Stimulated activated CD8-positive, alpha-beta memory T cell treated with anti-CD3 and anti-CD28 coated beads, Interleukin-4, amount 100 ng/mL, for 48 hours (primary cell): ENCODE data around the gene JAK1.
A peak's percentile ranks its signal among the peaks of the same experiment; 100 is the strongest.
"Not testable (repeated sequence)": the region's sequence is repeated elsewhere in the genome, so short reads cannot be mapped to it uniquely, and the experiment has no call there.

Source experiments
- DNase-seq: peaks from one replicate; pipeline ENCODE4 v3.0.0-alpha.2; 2020

Gene JAK1

DNA sequence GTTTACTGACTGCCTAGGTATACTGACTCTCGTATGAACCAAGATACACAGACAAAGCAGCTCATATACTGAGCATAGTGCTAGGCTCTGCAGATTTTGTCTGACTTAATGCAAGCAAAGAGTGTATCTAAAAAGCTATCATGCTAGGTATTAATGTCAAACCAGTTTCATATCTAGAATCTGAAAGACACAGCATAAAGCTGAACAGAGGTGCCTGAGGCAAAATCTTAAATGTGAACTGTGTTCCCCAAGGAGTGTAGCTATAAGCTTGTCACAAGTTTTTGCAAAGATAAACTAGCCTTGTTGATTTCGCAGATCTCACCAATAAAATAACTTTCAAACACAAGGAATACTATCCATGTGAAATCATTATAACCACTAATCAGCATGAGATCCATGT lies 18.1 kb downstream of the JAK1 start:
- no peak for DNase-seq

DNA sequence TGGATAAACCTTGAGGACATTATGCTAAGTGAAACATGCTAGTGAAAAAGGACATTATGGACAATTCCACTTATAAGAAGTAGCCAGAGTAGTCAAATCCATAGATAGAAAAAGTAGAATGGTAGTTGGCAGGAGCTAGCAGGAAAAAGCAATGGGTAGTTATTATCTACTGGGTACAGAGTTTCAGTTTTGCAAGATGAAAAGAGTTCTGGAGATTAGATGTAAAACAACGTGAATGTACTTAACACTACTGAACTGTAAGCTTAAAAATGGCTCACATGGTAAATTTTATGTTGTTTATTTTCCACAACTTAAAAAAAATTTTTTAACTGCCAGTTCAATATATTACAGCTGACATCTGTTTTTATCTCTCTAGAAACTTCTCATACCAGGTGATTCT lies 19.4 kb downstream of the JAK1 start:
- no peak for DNase-seq

DNA sequence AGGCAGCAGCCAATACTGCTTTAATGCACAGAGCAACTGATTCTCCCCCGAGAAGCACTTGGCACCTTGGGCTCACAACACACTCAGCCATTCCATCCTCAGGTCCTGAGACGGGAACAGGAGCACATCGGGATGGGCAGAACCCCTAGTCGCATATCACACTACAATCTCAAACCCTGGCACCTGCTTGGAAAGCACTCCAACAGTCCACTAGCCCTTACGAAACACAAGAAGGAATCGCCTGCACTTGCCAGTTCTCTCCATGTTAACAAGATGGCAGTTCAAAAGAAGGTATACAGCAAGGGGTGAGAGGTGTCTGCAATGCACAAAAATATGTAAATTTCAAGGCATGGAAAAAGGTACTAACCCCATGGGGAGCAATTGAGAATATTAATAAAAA lies 21.4 kb downstream of the JAK1 start:
- no peak for DNase-seq

DNA sequence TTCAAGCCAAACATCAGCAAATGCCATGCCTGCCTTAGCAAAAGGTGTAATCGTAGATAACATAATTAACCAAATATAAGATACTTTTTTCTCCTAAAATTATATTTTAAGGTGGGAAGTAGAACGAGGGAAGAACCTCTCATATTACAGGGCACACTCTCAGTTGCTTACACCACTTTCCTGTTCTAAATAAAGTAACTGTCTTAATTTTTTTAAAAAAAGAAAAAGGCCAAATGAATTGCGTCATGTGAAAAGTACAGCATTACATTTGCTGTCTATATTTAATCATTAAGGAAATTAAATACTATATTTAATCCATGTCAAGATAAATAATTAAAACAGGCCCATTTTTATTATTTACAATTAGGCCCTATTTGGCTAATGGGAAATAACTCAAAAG lies 23.7 kb downstream of the JAK1 start:
- DNase-seq = no peak

DNA sequence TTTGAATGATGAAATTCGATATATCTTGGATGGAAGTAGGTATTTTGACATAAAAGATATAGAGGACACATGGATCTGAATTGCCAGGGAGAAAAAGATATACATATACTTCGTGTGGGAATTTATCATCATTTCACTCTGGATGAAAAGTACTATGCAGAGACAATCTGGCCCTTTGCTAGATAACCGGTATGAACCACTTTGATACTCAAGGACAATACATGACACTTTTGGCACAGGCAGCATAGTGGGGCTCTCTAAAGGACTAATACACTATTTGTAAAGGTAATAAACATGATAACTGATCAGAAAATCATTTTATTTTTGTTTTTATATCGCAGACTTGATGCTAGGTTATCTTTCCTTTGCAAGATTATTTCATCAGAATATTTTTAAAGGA lies 24.2 kb downstream of the JAK1 start:
- no peak for DNase-seq

DNA sequence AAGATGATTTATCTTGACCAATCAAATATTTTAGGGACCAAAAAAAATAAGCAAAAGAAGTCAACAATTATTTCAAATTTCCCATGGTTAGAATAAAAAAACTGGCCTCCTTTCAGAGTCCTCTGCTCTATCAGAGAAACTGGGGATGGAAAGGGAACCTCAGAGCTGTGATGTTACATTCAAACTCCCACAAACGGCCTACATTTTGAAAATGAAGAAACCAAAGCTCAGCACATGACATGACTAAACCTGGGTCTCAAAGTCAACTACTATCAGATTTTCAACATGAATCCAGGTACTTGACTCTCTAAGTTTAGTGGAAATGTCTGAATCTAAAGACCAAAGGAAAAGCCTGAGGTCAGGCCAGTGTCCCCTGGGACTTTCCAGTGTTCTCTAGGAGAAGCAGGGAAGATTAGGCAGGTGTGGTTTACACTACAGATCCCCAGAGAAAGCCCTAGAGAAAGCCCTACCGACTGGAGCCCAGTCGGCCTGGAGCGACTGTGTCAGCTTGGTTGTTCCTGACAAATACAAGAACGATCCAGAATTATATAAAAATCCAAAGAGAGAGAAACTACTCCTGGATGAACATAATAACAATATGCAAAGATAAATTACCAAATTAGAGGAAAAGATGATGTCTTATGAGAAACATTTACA lies 24.8 kb downstream of the JAK1 start:
- DNase-seq = no peak

DNA sequence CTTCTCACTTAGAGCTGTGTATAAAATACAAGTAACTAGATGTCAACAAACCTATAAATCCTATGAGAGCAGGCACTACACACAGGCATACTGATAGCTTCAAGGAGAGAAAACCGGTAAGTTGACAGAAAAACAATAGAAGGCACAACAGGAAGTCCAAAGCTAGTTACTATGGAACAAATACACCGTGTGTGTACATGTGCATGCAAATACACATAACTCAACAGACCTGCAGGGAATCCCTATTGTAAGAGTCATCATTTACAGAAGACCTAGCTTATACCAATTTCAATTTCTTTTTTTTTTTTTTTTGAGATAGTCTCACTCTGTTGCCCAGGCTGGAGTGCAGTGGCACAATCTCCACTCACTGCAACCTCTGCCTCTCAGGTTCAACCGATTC lies 26.3 kb downstream of the JAK1 start:
- no peak for DNase-seq

DNA sequence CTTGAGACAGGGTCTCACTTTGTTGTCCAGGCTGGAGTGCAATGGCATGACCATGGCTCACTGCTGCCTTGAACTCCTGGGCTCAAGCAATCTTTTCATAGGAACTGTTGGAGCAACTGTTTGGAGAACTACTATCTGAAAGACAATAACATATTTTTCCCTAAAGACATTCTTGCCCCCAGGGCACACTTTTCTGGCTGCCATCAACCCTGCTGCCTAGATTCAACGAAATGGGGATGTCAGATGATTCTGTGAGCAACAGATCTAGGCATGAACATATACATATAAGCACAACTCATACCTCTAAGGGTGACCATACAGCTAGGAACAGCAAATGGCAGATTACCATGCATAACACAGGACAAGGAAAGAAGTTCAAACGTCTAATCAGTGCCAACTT lies 27.4 kb downstream of the JAK1 start:
- no peak for DNase-seq

DNA sequence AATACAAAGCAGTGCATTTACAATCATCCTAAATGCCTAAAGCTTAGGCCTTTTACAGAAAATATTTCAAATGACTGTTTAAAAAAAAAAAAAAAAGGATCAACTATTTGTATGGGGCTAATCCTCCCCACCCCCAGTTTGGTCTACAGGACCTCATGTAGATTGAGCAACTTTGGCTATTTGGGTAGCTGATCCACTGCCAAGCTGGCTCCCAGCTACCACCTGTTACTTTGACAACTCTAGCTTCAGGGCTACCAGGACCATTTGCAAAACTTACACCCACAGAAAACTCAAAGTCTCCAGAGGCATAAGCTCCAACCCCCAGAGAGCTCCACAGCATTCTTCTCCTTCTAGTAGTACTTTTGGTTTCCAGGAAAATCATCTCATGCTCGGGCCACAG lies 29.4 kb downstream of the JAK1 start:
- DNase-seq = no peak

DNA sequence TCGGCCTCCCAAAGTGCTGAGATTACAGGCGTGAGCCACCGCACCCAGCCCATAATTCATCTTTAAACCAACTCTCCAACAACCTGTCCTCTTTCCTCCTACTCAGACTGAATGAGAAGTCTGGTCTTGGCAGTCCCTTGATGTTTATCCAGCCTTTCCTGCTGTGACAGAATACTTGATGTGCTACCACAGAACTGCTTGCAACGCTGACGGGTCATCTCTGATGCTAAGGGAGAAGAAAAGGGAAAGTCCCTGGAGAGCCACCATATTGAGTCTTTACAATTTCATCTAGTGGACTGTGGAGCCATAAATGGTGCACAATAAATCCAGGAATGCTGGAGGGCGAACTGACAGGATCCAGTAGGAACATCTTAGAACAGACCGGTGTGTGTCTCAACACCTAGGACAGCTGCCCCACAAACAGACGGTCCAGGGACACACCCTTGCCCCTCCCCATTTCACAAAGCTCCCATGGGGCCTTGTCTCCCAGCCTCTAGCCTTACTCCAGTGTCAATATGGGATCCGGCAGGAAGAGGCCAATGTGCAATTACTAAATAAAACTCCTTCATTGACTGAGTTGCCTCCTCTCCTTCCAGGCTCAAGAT lies 30.7 kb downstream of the JAK1 start:
- no peak for DNase-seq

DNA sequence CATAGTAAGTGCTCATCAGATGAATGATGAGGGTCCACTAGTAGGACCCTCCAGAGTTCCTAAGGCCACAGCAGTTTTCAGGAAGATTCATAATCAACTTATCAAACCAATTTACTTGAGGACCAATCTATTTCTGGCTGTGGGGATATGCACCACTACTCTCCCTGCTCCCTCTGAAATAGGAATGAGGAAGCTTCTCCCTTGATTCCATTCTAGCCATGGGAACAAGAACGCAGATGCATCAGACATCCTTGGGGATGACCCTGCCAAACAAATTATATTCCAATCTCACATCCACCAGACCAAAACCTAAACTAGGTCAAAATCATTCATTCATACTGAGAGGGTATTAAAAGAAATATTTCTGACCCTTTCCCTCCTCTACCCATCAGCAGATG lies 31.5 kb downstream of the JAK1 start:
- no peak for DNase-seq

DNA sequence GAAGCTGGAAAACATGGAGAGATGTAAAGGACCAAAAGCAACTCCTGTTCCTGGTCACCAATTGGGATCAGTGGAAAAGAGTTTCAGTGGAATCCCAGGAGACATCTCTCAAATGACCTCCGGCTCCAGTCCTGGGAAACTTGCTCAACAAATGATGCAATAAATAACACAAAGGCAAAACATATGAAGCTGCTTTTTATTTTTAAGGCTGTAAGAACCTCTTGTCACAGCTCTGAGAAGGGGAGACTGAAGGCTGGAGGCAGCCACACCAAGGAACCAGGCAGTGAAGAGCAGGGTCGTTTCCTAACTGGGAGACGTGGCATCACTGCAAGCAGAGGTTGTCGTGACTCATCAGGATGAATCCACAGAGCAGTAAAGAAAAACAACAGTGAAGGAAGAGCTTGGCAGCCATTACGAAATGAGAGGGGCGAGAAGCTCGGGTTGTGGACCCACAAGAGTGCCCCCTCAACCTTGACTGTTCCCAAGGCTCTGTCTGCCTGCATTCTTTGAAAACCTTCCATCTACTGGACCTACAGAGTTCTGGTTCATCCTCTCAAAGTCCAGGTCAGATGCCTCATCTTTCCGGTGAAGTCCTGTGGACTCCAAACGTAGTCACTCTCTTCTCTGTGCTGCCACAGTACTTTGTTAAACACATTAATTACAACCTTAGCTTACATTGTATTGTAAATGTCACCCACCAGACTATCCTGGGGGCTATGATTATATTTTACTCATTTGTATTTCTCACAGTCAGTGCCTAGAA lies 32.1 kb downstream of the JAK1 start:
- no peak for DNase-seq

DNA sequence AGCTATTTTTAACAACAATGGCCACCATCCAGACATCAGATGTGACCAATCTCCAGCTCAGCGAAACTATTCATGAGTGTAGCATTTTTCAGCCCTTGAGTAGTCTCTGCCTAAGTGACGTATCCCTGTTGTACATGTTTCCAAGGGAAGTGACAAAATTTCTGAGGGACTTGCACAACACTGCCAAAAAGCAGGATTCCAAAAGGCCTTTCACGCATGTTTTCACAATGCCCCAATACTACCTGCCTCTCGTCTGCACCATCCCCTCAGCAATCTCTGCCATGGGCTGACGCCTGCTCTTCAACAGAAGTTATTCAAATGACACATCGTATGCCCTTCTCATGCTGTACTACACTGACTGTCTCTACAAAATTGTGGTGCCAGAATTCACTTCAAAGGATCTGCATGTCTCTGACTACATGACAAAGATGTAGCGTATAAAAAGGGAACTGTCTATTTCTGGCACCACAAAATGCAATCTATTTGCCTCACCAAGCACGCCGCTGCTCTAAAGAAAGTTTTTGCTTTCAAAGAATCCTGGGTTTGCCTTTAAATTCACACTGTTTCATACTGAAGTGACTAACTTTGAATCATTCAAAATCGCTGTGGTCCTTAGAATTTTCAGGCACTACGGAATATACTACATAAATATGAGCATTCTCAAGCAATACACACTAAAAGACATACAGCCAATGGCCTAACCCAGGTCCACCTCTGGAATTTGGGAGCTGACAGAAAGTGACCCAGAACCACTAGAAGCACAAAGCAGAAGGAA lies 32.9 kb downstream of the JAK1 start:
- DNase-seq = no peak

DNA sequence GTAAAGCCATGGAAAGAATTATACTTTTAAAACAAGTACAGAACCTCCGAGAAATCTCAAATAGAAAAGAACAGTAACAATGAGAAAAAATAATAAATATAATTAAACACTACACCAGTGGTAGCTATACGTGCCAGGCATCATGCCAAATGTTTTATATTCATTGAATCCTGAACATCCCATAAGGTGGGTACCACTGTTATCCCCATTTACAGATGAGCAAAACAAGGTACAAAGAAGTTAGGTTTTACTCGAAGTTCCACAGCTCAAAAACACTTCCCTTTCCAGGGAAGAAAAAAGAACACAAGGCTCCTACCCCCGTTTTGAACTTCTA lies 33.4 kb downstream of the JAK1 start:
- DNase-seq = no peak

DNA sequence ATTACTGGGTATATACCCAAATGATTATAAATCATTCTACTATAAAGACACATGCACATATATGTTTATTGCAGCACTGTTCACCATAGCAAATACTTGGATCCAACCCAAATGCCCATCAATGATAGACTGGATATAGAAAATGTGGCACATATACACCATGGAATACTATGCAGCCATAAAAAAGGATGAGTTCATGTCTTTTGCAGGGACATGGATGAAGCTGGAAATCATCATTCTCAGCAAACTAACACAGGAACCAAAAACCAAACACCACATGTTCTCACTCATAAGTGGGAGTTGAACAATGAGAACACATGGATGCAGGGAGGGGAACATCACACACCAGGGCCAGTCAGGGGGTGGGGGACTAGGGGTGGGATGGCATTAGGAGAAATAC lies 35.7 kb downstream of the JAK1 start:
- not testable (repeated sequence) for DNase-seq

DNA sequence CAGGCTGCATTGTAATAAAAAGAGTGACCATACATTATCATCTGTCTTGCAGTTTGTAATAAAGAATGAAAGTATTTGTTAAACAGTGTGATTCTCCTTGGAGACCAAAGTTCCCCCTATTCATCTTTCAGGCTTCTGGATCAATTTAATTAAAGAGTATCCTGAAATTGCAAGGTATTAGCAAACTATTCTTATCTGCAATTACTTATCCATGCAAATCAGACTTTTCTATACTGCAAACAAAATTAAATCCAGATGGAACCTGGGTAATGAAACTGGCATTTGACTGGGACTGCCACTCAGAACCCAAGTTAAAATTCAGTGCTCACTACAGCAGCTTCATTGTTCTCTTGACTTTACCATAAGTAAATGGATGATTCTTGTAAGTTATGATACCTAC lies 37.1 kb downstream of the JAK1 start:
- no peak for DNase-seq

DNA sequence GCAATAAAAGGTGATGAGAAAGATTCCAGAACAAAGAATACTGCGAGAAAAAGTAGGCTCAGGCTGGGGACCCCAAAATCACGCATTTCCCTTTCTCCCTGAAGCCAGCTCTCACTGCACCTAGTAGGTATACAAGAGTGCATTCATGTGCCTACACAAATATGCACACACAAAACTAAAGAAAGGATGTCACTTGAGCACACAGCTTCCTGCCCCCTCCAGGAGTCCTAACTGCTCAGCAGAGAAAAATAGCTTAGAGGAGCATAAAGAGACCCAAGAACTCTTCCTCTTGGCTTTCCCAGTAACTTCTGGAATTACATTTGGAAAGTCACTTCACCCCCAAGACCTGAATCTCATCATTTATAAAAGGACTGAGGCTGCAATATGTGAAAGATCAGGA lies 38.0 kb downstream of the JAK1 start:
- no peak for DNase-seq

DNA sequence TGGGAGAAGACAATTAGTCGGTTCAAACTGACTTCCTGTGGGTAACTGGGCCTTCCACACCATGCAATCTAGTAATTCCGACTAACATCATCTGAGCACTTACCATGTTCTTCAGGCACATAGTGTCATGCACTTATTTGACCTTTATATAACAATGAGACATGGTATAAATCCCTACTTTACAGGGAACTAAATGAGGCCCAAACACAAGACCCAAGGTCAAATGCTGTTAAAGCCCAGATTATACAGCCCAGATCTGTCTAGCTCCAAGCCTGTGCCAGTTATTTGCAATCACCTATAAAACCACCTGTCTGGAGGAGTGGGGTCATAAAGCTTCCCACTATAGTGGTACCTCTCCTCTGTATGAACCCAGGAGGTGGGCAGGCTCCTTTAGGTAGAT lies 40.8 kb downstream of the JAK1 start:
- DNase-seq = no peak

DNA sequence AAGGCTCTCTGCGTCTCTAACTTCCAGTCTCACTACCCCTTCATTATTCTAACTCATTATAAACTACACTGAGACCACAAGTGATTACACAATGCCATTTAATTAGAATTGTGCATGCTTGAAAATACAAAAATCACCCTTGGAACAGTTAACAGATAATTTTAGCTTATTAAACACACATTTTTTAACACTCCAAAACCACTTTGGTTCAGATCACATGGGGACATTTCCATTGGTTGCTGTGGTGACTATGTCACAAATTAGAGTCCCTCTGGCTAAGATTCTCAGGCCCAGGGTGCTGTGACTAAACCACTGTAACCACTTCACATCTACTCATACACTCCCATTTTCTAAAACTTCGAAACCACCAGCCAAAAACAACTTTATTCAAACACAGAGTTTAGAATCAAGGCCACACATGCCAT lies 43.0 kb downstream of the JAK1 start:
- DNase-seq = peak; percentile 51

DNA sequence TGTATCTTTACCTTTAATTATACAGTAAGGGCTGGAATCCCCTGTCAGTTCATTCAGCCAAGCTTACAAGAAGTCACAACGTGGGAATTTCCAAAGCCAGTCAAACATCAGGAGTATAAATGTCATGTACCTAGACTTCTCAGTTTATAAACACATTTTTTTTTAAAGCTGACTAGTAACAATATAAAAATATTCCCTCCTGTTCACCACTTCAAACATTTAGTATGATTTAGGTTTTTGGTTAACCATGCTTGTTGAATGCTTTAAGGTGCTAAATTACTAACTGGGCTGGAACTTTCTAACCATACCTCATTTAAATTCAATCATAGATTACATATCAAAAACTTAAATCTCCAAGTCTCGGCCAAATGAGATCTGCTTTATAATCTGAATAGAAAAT lies 44.0 kb downstream of the JAK1 start:
- DNase-seq = no peak

DNA sequence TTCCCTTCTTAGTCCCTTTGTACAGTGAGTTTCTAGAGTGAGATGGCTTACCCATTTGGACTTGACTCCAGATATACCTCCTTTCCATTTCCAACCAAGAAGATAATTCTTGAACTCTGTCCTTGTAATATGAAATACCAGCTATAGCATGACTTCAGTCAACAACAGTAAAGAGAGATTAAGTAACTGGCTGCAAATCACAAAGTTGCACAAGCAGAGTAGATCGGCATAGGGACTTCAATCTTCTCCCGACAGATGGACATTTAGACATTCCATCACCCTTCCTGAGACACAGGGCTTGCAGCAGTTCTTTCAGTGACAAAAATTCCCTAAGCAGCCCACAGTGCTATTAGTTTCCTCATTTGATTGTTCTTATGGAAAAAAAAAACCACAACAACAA lies 44.6 kb downstream of the JAK1 start:
- no peak for DNase-seq

DNA sequence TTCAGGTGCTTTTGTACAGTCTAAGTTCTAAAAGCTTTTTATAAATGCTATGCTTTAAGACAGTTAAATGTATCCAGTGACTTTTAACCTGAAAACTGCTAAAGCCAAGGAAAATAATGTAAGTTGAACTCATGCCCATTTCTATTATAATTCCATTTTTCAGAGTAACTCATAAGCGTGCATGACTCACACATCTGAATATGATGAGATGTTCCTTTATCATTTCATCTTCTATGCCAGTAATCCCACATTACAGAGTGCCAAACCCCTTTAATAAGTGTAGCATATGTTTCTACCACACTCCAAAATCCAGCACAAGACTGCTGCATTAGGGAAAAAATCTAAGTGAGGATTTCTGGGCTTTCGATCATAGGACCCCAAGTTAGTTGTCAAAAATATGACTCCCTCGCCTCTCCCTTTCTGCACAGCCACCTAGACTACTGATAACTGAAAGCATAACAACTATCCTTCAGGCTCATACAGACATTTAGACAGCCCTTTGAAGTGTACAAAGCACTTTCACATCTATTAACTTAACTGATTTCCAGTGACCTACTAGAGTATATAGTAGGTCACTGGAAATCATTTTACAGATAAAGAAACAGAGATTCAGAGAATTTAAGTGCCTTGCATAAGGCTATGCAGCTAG lies 45.3 kb downstream of the JAK1 start:
- no peak for DNase-seq

DNA sequence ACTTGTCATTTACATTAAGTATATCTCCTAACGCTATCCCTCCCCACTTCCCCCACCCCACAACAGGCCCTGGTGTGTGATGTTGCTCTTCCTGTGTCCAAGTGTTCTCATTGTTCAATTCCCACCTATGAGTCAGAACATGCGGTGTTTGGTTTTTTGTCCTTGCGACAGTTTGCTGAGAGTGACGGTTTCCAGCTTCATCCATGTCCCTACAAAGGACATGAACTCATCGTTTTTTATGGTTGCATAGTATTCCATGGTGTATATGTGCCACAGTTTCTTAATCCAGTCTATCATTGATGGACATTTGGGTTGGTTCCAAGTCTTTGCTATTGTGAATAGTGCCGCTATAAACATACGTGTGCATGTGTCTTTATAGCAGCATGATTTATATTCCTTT lies 47.2 kb downstream of the JAK1 start:
- not testable (repeated sequence) for DNase-seq
